GM21515 (cell line): ENCODE data around the gene IFNG-AS1.

Experiments
- ATAC-seq: cut with Tn5 transposase; IDR thresholded peaks from one replicate; pipeline ENCODE4 v1.9.1; 2021; ENCODE audit not compliant: unreplicated experiment

IFNG-AS1 gene

DNA sequence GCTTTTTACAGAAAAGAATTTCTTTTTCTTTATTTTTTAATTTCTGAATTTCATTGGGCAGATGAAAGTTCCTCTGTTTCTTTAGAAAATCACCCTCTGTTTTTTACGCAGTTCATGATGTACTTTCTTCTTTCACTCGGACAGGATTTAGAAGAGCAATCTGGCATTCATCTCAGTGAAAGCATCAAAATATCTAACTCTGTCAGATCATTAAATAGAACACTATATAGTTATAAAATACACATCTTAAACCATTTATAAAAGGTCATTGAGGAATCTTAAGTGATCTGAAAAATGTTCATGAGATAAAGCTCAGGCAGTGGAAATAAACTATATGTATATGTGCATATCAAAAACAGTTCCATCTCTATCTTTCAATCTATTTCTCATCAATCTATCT, 3.9 kb downstream of the IFNG-AS1 start:
- ATAC-seq, result no peak

GRCh38 chr12:67994046-67994445, 4.8 kb downstream of the IFNG-AS1 start:
- ATAC-seq, result no peak

GRCh38 chr12:67996347-67996746, 7.1 kb downstream of the IFNG-AS1 start:
- ATAC-seq, result no peak

- ATAC-seq, result no peak
Observed at GRCh38 chr12:67998379-67998778, 9.1 kb downstream of the IFNG-AS1 start.

- no peak for ATAC-seq
Observed at GRCh38 chr12:67999244-67999643, 10.0 kb downstream of the IFNG-AS1 start.

DNA sequence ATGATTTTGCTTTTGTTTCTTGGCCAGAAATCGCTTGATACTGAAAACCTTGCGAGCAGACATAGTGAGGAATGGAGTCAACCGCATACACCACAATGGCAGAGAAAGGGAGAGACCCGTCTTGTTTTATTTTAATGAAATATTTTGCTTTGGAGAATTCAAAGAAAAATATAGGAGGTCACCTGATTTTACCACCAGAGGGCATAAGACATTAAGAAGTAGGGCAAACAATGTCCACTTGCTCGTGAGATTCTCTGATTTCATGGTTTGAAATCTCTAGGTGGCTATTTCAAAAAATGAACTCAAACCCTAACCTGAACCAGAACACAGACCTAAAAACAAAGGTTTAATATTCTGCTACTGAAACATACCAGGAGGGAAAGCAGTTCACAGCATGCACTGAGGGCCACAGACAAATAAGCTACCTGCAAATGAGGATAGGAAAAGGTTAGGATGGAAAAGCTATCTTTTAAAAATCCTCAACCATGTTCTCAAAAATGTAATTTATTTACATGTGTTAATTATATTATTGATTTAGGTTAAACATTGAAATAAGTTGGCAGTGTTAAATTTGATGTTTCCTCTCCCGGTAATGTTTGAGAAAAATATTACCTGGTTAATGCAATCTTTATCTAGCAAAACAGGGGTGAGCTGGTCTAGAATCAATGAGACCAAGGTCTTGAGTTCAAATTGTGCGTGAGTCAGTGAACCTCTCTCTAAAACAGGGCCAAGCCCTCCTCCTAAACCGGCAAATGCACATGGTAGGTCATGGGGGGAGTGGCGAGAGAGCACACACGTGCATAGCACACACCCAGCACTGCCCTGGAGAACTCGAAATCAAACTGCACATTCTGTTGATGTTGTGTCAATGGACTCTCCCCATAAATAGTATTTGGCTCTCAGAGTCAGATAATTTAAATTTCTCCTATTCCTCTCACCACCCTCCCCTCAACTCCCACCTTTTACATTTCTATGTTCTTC, 12.5 kb downstream of the IFNG-AS1 start:
- no peak for ATAC-seq

DNA sequence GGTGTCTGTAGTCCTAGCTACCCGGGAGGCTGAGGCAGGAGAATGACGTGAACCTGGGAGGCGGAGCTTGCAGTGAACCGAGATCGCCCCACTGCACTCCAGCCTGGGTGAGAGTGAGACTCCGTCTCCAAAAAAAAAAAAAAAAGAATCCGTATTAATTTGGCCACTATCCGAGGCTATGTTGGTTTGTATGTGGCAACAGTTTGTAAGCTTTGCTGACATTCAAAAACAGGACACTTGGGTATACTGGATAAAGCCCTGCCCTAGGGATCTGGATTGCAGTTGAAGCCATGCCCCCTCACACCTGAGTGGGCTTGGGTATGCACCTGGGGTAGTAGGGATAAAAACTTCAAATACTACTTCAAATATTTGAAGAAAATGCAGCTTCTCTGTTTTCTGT, 14.5 kb downstream of the IFNG-AS1 start:
- ATAC-seq, result no peak

DNA sequence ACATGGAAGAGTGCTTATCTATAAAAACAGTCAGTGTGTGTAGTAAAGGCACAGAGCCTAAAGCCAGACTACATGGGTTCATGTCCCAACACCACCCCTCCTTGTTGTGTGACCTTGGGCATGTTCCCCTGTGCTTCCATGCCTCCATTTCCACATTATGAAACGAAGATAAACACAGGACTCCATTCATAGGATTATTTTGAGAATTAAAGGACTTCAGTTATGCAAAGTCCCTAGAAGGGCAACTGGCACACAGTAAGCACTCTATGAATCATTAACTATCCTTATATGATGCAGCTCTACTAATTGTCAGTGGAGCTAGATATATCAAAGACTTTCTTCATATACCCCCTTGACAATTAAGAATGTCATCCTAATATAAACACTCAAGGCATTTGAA, 17.8 kb downstream of the IFNG-AS1 start:
- no peak for ATAC-seq

DNA sequence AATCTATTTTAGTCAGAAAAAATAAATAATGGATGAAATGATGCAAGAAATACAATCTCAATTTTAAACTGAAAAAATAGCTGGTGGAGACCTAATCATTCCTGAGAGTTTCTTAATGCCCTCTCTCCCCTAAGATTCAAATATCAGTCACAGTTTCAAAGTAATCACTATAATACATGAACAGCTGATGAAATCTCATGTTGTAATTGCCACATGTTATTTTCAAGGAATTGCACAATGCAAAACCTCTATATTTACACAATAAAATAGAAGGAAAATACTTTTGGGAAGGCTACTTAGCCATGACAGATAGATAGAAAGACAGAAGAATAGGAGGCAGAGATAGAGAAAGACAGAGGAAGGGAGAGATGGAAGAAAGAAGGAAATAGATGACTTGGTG, 18.2 kb downstream of the IFNG-AS1 start:
- ATAC-seq, result no peak

GRCh38 chr12:68011206-68011881, 22.1 kb downstream of the IFNG-AS1 start:
- no peak for ATAC-seq

- ATAC-seq, result no peak
Observed at GRCh38 chr12:68011882-68012207, 22.6 kb downstream of the IFNG-AS1 start.

DNA sequence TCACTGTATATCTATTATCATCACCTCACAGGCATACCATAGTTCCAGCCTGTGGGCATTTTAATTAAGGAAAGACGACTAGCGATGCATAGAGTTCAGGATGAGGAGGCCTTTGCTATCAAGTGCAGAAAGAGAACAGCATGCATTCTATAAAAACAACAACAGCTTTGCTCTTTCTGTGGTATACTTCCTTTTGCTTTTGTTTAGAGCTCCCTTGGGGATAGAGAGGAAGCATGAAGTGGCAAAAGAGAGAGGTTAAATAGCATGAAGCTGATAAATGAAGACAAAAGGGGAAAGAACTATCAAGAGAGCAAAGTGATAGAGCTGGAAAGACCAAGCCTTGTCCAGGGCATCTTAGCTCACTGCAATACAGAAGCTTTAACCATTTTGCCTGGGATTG, 23.5 kb downstream of the IFNG-AS1 start:
- ATAC-seq, result peak; percentile 72

DNA sequence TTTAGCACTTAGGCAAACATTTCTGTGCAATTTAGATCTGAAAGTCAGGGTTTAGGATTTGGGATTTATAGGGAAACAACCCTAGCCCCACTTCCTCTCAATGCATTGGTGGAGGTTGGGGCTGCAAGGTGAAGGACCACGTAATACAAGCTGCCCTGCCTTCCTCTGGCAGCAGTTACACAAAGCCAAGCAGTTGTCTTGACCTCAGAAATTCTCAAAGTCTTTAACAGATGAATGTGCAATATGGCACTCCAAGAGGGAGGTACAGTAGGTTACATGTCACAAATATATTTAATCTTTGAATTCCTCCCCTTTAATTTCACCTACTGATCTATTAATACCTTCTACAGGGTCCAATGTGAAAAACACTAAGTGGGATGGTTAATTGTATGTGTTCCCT, 23.9 kb downstream of the IFNG-AS1 start:
- ATAC-seq, result no peak

GRCh38 chr12:68016136-68016535, 26.9 kb downstream of the IFNG-AS1 start:
- no peak for ATAC-seq

GRCh38 chr12:68018315-68018714, 29.1 kb downstream of the IFNG-AS1 start:
- no peak for ATAC-seq

- no peak for ATAC-seq
Observed at GRCh38 chr12:68020049-68020448, 30.8 kb downstream of the IFNG-AS1 start.

DNA sequence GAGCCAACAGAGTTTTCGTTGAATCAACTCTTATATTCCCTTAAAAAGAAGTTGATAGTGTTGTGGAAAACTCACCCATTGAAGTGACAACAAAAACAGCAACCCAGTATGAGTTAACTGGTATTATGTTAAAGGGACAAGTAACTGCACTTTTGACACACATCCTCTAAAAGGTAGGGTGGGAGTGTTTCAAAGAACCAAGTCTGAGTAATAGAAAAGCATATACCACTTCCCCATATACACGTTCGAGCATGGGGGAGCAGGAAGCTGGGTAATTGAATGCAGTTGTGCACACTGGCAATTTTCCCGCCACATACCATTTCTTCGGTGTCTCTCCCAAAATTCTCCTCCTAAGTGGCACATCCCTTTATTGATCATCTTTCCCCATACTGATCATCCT, 31.5 kb downstream of the IFNG-AS1 start:
- no peak for ATAC-seq

- no peak for ATAC-seq
Observed at GRCh38 chr12:68028647-68029046, 39.4 kb downstream of the IFNG-AS1 start.

- ATAC-seq, result no peak
Observed at GRCh38 chr12:68030248-68030647, 41.0 kb downstream of the IFNG-AS1 start.

- ATAC-seq, result no peak
Observed at GRCh38 chr12:68031174-68031573, 41.9 kb downstream of the IFNG-AS1 start.

DNA sequence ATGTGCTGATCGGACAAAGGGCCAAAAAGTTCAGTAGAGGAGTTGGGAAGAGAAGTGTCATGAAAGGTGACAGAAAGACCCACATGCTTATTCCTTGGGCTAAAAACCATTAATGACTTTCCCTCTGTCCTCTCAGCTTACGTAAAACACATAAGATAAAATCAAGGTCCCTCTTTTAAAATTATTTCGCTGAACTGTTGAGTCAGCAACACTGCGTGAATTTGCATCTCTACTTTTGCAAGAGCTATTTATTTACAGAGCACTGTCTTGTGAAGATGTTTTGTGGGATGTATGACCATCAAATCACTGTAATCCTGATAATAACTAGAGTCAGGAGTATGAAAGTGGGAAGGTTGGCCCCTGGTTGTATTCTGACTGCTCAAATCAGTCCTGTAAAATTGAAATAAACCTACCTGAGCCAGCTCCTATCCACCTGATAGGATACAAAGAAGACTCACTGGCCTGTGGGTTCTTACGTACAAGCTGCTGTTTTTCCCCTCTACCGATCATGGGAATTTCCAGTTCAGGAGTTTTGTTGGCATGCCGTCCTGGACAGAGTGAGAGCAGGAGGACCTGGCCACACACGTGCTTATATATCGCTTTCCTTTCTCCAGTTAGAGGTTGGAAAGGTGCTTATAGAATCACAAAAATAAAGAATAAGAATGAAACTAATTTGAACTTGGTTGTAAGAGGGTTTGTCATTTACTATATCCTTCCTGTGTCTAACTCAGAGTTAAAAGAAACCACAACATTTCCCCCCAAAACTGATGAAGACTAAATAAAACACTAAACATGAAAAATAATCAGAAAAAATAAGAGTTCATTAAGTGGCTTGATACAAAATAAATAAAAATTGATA, 42.9 kb downstream of the IFNG-AS1 start:
- no peak for ATAC-seq
